Suprapubic skin (tissue), 4 donors: ENCODE results near the gene SHISA8.

Experiments used
- EP300 ChIP-seq: sonication (generic); formaldehyde crosslinking; IDR thresholded peaks from one replicate; pipeline ENCODE4 v1.6.1; 2017; ENCODE audit warnings: antibody characterized with exemption
- POLR2A ChIP-seq, 2 donors: fragments of 450-650 bp; IDR thresholded peaks; one replicate each; pipeline ENCODE4 v1.6.1; 2017; ENCODE audit warnings: antibody characterized with exemption in 2 of 2, mild to moderate bottlenecking in 2 of 2, moderate library complexity in 2 of 2
- POLR2AphosphoS5 ChIP-seq, 3 donors: sonication (generic); formaldehyde crosslinking; IDR thresholded peaks; one replicate each; pipeline ENCODE4 v1.6.1; 2017; ENCODE audit warnings: antibody characterized with exemption in 3 of 3
- TF ChIP-seq, protein P1 (sequence below), 2 donors: fragments of 200-600 bp in 1 of 2; fragments of 450-650 bp in 1 of 2; sonication (generic) in 1 of 2; IDR thresholded peaks; one replicate each; pipeline ENCODE4 v1.5.1; 2016 to 2019; ENCODE audit warnings: antibody characterized with exemption in 2 of 2, mild to moderate bottlenecking in 1 of 2, moderate library complexity in 1 of 2

DNA sequence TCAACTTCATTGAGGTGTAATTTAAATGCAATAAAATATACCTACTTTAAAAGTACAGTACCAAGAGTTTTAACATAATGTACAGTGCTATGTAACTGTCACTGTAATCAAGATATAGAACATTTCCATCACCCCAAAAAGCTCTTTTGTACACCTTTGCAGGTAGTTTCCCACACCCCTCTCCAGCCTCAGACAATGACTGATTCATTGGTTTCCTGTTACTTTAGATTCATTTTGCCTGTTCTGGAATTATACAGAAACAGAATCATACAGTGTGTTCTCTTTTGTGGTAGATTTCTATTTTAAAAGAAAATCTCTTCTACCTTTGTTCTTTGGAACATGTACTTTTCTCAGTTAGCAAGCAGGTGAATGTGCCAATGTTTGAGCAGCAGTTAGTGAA is 38.2 kb downstream of the SHISA8 start:
- TF ChIP-seq POLR2A (IDR thresholded peaks at IDR 0.05) (no peak), EP300 (no peak), POLR2AphosphoS5 (IDR thresholded peaks at IDR 0.05) (no peak)
- TF ChIP-seq, protein P1, sequence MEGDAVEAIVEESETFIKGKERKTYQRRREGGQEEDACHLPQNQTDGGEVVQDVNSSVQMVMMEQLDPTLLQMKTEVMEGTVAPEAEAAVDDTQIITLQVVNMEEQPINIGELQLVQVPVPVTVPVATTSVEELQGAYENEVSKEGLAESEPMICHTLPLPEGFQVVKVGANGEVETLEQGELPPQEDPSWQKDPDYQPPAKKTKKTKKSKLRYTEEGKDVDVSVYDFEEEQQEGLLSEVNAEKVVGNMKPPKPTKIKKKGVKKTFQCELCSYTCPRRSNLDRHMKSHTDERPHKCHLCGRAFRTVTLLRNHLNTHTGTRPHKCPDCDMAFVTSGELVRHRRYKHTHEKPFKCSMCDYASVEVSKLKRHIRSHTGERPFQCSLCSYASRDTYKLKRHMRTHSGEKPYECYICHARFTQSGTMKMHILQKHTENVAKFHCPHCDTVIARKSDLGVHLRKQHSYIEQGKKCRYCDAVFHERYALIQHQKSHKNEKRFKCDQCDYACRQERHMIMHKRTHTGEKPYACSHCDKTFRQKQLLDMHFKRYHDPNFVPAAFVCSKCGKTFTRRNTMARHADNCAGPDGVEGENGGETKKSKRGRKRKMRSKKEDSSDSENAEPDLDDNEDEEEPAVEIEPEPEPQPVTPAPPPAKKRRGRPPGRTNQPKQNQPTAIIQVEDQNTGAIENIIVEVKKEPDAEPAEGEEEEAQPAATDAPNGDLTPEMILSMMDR (IDR thresholded peaks at IDR 0.05), result no peak
